G401 (cell line): Measurements from ENCODE around the gene FBLN1. TPM values are rescaled to one million over a fixed set of nuclear protein-coding genes. Genes with fewer than 3 reads are reported as not detected.
"Not testable (repeated sequence)": the region's sequence is repeated elsewhere in the genome, so short reads cannot be mapped to it uniquely, and the experiment has no call there.

Source experiments
- DNase-seq: peaks from one replicate; pipeline ENCODE4 v3.0.0-alpha.2; 2015; ENCODE audit warnings: low spot score
- in situ Hi-C: cut with HindIII; loops from 2 replicates; pipeline ENCODE4 v1.10.0; 2016; ENCODE audit warnings: low sequenced_read_pairs, mixed read lengths
- total RNA-seq: library from RNA; depleted of rRNA; stranded (reverse); fragments of >200 nt; shearing (Covaris generic); gene quantifications from 2 replicates; pipeline ENCODE4 v1.2.3, GENCODE V29; 2014

FBLN1 gene
- total RNA-seq, 1 experiment from 2014 or later: 128 TPM

DNA sequence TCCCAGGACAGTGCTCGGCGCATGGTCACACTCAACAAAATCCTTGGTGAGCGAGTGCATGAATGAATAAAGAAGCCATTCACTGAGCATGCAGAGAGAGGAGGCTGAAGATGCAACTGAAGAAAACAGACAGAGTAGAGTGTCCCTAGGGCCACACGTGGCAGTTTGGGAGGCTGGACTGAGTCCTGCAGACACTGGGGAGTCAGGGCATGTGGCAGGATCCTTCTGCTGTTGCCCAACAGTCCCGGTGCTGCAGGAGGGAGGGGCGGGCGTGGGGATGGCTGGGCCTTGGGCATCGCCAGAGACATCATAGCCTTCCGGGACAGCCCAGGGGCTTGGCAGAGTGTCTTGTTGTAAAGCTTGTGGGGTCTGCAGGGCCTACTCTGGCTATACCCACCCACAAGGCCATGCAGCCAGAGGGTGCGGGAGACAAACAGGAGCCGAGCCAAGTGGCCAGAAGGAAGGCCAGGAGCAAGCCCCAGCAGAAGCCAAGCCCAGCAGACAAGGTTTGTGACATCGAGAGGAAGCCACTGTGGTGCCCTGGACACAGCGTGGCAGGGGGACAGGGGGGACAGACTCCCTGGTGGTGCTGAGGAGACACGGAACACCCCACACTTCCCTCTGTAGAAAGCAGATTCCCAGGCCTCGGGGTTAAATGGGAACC, 26.7 kb upstream of the FBLN1 start:
- in situ Hi-C loops: no loop called here
- no peak for DNase-seq

DNA sequence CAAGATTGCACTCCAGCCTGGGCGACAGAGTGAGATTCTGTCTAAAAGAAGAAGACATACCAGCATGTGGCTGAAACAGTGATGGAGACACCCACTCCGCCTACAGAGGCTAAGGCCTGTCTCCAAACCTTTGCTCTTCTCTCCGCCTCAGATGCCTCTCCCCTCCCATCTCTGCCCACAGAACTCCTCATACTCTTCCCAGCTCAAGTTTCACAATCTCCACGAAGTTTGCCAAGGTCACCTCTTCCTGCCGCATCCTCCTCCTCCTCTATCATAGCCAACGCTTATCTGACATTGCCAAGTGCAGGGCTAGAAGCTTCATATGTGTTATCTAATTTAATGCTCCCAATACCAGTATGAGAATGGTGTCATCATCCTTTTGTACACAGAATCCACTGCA, 25.9 kb upstream of the FBLN1 start:
- in situ Hi-C loops: no loop called here
- no peak for DNase-seq

DNA sequence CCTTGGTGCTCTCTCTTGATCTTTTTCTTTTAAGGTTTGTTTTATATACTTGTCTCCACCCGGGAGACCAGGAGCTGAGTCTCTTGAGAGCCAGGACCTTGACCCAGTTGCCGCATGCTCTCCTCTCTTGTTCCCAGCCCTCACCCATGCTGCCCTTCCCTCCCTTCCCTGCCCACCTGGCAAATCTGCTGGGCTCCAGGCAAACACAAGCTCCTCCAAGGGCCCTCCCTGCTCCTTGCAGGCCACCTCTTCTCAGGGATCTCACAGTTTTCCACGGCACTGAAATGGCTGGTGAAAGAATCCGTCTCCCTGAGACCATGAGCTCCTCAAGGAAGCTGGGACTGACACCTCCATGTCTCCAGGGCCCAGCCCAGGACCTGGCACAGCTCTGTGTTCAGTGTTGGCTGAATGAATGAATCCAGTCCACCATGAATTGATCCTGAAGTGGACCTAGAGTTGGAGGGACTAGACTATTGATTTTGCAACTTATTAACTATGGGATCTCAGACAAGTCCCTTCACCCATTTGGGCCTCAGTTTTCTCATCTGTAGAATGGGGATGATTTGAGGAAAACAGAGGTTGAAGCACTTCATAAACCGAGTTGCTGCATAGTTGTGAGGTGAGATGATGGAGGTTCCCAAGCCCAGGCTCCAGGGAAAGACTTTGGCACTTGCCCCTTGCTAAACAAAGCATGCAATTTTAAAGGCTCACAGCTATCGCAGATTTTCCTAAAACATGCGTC, 25.1 kb upstream of the FBLN1 start:
- in situ Hi-C loops: no loop called here
- no peak for DNase-seq

DNA sequence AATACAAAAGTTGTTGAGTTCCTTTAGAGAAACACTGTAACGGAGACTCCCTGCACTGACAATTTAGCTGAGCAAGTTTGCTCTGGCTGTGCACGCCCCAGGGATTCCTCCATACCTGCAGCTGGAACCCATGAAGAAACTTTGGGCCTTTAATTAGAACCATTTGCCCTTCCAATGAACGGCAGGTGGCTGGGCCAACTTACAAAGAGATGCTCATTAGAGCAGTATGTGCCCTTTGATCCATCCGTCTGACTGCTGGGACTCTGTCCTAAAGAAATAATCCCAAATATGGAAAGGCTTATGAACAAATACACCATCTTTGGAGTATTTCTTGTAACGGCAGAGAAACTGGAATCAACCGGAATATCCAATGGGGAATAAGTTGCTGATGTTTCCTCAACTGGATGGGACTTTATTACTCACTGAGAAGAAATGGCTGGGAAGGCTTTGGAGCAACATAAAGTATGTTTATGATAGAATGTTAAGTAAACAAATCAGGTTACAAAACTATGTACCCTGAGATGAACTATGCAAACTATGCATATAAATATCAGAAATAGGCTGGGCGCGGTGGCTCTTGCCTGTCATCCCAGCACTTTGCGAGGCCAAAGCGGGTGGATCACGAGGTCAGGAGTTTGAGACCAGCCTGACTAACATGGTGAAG, 24.4 kb upstream of the FBLN1 start:
- in situ Hi-C loops: no loop called here
- DNase-seq: no peak

DNA sequence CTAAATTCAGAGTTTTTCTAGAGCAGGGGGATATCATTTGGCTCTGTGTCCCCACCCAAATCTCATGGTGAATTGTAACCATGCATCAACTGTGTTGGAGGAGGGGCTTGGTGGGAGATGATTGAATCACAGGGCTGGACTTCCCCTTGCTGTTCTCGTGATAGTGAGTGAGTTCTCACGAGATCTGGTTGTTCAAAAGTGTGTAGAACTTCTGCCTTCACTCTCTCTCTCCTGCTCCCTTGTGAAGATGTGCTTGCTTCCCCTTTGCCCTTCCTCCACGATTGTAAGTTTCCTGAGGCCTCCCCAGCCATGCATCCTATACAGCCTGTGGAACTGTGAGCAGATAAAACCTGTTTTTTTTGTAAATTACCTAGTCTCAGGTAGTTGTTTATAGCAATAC, 22.0 kb upstream of the FBLN1 start:
- DNase-seq: no peak
- in situ Hi-C loops: no loop called here

DNA sequence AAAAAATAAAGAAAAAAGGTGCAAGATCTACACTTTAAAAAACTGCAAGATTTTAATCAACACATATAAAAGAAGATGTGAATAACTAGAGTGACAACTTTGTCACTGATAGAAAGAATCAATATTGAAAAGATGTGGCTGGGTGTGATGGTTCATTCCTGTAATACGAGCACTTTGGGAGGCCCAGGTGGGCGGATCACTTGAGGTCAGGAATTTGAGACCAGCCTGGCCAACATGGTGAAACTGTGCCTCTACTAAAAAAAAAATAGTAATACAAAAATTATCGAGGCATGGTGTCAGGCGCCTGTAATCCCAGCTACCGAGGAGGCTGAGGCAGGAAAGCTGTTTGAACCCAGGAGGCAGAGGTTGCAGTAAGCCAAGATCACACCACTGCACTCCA, 21.0 kb upstream of the FBLN1 start:
- no peak for DNase-seq
- in situ Hi-C loops: no loop called here

DNA sequence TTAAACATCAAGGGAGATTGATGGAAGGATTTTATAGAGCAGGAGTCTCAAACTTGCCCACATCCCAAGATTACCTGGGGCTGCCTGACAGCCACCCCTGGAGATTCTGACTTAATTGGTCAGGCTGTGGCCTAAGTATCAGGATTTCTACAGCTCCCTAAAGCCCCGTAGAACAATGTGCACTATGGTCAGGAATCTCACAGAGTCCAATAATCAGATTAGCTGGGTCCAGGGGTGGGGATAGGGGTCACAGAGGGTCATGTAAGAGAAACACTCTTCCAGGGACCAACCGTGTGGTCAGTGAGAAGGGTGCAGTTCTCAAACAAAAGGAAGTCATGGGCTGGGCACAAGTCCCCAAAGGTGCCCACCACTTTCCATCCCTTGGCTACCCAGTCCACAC, 20.5 kb upstream of the FBLN1 start:
- DNase-seq: no peak
- in situ Hi-C loops: no loop called here

DNA sequence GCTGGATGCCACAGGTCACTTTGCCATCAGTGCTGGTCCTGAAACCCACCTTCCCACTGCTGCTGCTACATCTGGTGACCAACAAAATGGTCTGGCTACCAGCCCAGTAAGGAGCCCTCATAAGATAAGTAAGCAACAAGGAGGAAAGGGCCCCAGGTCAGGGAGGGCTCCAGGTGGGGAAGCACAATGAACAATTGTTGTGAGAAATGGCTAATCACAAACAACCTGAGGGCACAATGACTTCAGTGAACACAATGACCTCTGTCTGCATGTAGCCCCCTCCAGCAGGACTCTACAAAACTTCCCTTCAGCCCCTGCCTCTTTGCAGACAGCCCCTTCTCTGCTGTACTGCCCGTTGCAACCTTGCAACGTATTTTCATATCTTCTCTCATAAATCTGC, 19.4 kb upstream of the FBLN1 start:
- in situ Hi-C loops: no loop called here
- no peak for DNase-seq

DNA sequence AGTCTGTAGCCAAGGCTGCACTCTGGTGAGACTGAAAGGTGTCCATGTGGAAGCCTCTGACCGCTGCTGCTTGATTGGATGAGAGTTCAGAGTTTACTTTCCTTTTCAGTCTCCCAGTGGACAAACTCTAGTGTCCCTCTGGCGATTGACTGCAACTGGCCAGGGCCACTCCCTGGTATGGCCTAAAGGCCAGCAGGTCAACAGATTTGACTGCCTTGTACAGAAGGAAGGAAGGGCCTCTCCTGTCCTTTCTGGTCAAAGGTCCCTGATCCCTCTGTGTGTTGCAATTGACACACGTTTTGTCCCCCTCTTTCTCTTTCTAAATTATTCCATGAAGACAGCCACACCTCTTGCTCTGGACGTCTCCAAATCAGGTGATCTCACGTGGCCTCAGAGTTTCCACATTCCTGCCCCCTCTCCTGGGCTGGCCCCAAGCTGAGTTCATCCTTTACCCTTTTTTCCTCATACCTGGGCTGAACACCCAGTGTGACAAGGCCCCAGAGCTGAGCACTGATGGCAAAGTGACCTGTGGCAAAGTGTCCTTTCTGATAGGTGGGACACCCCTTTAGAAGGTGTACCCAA, 18.7 kb upstream of the FBLN1 start:
- in situ Hi-C loops: no loop called here

DNA sequence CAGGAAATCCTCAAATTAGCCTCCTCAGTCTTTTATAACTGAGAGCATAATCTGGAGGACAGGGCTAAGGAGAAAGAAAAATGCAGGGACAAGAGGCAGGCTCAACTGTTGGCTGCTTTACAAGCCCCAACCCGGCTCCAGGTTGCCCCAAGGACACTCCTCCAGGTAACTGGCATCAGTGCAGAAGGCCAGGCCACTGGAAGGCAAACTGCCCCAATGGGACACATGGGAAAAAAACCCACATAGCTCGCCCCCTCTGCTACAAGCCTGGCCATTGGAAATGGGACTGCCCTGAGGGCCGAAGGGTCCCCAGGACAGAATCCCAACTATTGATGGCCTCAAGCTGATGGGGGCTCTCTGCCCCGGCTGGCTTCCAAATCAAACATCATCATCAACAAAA, 17.9 kb upstream of the FBLN1 start:
- in situ Hi-C loops: no loop called here

More for the DNA sequence above, 18.7 kb upstream of the FBLN1 start:
- no peak for DNase-seq

DNA sequence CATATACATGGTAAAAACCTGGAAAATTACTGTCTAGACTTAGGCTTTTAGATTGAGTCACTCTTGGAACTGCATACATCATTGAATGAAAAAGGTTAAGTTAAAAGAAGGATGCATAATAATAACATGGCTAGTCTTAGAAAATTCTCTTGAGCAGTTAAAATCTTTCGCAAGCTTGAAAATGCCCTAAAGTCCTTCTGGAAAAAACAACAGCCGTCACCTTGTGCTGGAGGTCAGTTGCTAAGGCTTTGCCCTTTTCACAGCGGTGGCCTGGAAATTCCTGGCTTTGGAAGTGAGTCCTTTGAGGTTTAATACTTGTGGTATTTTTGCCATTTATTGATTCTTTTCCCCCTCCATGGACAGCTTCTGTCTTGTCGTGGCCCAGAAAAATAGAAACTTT, 17.4 kb upstream of the FBLN1 start:
- in situ Hi-C loops: no loop called here
- no peak for DNase-seq

More for the DNA sequence above, 17.9 kb upstream of the FBLN1 start:
- DNase-seq: no peak

DNA sequence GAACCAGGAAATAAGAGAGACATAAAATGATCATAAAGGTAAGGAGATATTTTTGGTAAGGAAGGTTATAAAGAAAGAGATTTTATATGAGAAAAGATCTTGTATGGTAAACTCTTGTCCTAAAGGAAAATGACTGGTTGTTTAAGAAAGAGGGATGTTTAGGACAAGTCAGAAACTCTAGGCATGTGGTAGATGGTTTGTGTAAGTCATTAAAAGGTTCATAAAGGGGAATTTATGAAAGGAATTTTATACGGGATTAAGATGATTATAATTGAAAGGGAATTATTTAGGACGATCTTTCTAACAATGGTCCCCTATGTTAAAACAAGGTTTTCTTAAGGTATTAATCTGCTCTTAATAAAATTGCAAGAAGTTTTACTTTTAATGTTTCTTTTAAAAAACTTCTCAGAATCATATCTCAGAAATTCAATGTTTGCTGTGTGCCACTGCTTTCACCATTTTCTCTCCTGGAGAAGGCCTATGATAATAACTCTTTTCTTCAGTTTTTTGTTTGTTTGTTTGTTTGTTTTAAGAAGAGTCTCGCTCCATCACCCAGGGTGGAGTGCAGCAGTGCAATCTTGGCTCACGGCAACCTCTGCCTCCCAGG, 13.8 kb upstream of the FBLN1 start:
- in situ Hi-C loops: no loop called here
- no peak for DNase-seq

DNA sequence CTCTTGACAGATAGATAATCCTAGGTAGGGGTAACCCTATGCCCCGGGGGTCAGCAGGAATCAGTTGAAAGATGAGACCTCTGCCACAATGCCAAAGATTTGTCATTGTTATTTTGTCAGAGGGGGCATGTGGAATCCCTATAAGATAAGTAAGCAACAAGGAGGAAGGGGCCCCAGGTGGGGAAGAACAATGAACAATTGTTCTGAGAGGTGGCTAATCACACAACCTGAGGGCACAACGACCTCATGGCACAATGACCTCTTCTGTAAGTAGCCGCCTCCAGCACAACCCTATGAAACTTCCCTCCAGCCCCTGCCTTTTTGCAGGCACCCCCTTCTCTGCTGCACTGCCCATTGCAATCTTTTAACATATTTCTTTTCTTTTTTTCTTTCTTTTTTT, 11.8 kb upstream of the FBLN1 start:
- no peak for DNase-seq
- in situ Hi-C loops: no loop called here

DNA sequence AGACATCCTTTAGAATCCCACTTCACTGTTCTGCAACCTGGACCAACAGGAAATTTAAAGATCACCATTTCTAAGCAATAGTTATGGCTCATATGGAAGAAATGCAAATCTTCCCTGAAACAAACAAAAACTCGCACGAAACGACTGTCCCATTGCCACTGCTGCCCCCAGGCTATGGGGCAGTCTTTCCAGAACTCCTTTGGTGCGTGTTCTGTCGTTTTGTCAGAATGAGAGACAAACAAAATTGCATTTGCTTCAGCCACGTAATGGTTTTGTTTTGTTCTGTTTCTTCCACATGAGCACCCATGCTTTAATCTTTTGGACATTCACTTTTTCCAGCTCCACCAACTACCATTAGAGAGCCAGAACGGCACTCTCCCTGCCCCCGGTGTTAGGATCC, 10.8 kb upstream of the FBLN1 start:
- DNase-seq: no peak
- in situ Hi-C loops: no loop called here

DNA sequence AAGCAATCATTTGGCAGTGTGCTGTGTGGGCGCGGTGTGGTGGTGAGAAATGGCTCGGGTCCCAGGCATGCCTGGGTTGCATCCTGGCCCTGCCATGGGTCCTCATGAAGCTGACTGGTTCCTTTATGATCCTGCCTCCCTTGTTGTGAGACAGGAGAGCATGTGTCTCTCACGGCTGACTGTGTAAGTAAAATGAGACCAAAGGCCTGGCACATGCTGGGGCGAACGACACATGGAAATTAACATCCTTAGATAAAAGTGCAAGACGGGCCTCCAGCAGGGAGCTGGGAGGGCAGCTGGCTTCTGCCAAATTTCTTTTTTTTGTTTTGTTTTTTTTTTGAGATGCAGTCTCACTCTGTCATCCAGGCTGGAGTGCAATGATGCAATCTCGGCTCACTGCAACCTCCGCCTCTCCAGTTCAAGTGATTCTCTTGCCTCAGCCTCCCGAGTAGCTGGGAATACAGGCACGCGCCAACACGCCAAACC, 9.4 kb upstream of the FBLN1 start:
- no peak for DNase-seq
- in situ Hi-C loops: no loop called here

DNA sequence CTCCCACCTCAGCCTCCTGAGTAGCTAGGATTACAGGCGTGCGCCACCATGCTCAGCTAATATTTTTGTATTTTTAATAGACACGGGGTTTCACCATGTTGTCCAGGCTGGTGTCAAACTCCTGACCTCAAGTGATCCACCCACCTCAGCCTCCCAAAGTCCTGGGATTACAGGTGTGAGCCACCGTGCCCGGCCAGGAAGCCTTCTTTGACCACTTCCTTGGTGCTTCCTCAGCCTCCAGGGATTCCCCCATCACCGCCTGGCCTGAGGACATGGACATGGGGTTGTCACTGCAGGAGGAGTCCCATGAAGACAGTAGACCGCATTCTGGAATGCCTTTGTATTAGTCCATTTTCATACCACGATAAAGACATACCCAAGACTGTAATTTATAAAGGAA, 8.4 kb upstream of the FBLN1 start:
- DNase-seq, in situ Hi-C loops: not testable (repeated sequence)

DNA sequence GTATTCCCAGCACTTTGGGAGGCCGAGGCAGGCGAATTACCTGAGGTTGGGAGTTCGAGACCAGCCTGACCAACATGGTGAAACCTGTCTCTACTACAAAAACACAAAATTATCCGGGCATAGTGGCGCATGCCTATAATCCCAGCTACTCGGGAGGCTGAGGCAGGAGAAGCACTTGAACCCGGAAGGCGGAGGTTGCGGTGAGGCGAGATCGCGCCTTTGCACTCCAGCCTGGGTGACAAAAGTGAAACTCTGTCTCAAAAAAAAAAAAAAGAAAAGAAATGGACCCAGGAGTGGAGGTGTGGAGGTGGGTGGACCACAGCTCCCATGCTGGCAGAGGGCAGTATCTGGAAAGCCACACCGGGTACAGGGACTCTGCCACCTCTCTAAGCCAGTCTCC, 7.1 kb upstream of the FBLN1 start:
- DNase-seq, in situ Hi-C loops: not testable (repeated sequence)

DNA sequence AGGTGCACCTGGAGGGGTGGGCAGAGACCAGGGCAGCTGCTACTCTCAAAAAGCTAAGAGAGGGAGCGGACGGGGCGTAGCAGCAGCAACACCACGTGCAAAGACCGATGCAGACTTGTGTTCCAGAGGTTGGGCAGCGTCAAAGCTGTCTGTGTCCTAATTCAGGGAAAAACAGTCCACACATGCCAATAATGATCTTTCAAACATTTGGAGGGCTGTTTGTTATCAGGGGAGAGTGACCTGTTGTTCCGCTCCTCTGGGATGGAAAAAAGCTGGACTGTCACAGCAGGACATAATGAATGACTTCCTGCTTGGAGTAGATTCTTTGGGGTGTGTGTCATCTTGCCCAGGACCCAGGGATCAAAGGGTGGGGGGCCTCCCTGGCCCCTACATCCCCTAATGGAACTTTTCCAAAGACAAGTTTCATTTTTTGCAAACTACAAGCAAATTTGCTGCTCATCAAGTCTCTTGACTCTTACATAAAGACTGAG, 6.2 kb upstream of the FBLN1 start:
- in situ Hi-C loops: no loop called here

DNA sequence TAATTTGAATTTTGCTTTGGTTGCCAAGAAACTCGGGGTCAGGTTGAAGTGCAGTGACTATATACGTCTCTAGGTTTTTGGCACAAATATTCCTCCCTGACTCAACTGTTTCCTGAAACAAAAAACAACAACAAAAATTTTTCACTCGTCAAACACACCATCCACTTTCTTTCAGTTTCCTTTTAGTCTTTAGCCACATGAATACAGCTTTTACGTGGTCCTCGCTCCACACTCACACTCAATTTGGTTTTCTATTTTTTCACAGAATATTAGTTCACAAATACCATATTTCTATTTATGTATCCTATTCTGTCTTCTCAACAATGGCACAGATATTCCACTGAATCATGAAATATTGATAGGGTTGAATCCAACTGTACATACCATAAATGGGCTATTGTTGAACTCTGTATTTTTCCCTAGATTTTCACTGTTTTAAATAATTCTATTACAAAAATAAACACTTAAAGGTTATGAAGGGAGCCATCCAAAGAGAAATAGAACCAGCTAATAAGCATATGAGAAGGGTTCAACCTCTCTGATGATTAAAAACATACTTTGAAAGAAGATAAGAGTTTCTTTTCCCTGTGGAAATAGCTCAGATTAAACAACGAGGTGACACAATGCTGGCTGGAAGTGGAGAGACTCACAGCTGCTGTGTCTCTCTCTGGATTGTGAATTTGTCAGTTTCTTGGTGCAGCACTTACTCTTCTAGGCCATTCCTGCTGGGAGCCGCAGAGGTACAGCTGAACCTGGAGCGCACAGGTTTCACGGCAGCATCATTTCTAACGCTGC, 5.1 kb upstream of the FBLN1 start:
- no peak for DNase-seq
- in situ Hi-C loops: no loop called here

More for the DNA sequence above, 6.2 kb upstream of the FBLN1 start:
- DNase-seq: no peak
